Measurements from ENCODE around the gene WNT9B. TPM values are rescaled to one million over a fixed set of nuclear protein-coding genes. Genes with fewer than 3 reads are reported as not detected.

The WNT9B gene
- total and polyA plus RNA-seq, 4 experiments from 2014 or later, result not detected

DNA sequence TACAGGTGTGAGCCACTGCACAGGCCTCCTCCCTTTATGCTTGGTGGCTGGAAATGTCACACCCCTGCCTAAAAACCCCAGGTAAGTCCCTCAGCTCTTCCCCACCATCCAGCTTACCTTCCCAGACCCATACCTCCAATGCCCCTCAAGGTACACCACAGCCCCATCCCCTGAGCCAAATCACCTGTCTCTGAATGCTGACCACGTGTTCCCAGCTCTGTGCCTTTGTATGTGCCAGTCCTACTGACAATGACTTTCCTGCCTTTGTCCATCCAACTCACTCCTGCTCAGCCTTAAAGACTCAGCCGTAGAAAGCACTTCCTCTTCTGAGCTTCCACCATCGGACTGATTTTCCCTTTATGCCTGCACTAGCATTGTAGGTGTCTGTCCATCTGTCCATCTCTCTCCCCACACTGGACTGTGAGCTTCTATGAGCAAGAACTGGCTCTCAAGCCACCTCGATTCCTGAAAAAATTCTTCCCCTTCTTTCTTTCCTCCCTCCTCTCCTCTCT lies 40.9 kb downstream of the WNT9B start:
- H3K9me3 ChIP-seq (ENCODE audit: control insufficient read depth in 1 of 2, low read length in 2 of 2), result no peaks in the 10 kb centered on the region
- no peaks in the 10 kb centered on the region for H3K27me3 ChIP-seq (ENCODE audit: insufficient read depth, low read length)
- CTCF ChIA-PET (ENCODE audit: partially characterized antibody), result no interaction called here
- intact Hi-C loops (cut with micrococcal nuclease), result no loop called here
- POLR2A ChIA-PET (ENCODE audit: partially characterized antibody), result no interaction called here
- no peaks in the 10 kb centered on the region for H3K4me1 Mint-ChIP-seq
- no peak overlapping the region for H3K4me3 ChIP-seq (ENCODE audit: low read length in 2 of 2)
- H3K36me3 ChIP-seq (ENCODE audit: insufficient read depth, low read length), result no peaks in the 10 kb centered on the region
- H3K27ac Mint-ChIP-seq, result no peak overlapping the region
- H3K27me3 Mint-ChIP-seq, result peaks cover 8 to 16% of the 10 kb centered on the region in 2 donors
- H3K36me3 Mint-ChIP-seq, result no peaks in the 10 kb centered on the region
- no peaks in the 10 kb centered on the region for H3K4me1 ChIP-seq (ENCODE audit: insufficient read depth, low read length)
- H3K9me3 Mint-ChIP-seq, result no peaks in the 10 kb centered on the region
- peak overlapping the region in 1 of 8 donors; percentile 9 for H3K4me3 Mint-ChIP-seq
- H3K27ac ChIP-seq (ENCODE audit: low read depth, low read length), result no peak overlapping the region
- no peak for DNase-seq

DNA sequence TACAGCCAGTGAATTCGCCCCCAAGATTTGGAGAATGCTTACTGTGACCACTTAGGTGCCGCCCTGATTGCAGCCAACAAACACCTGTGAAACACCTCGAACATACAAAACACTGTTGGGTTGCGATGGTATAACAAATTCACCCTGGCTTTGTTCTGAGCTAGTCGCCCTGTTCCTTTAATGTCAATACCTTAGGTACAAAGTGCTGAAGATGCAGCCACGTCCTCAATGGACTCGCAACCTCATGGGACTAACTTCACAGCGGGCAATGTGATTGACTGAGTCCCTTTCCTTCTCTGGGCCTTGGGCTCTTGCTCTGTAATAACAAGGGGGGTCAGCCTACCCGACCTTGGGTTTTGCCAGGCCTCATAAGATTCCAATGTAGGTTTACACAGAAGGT lies 42.6 kb downstream of the WNT9B start:
- Histone ChIP-seq H3K4me3 (ENCODE audit: low read length in 2 of 2) (no peak overlapping the region), H3K4me1 (ENCODE audit: insufficient read depth, low read length) (no peaks in the 10 kb centered on the region), H3K27ac (ENCODE audit: low read depth, low read length) (no peak overlapping the region), H3K27me3 (ENCODE audit: insufficient read depth, low read length) (no peaks in the 10 kb centered on the region), H3K9me3 (ENCODE audit: control insufficient read depth in 1 of 2, low read length in 2 of 2) (no peaks in the 10 kb centered on the region), H3K36me3 (ENCODE audit: insufficient read depth, low read length) (no peaks in the 10 kb centered on the region)
- no peak overlapping the region for H3K4me3 Mint-ChIP-seq
- H3K27me3 Mint-ChIP-seq, result peaks cover 9 to 21% of the 10 kb centered on the region in 2 donors
- ChIA-PET POLR2A (ENCODE audit: partially characterized antibody) (no interaction called here), CTCF (ENCODE audit: partially characterized antibody) (no interaction called here)
- H3K36me3 Mint-ChIP-seq, result no peaks in the 10 kb centered on the region
- H3K9me3 Mint-ChIP-seq, result peaks cover 0 to 10% (median 1%) of the 10 kb centered on the region in 8 donors
- no peaks in the 10 kb centered on the region for H3K4me1 Mint-ChIP-seq
- intact Hi-C loops (cut with micrococcal nuclease), result no loop called here
- no peak overlapping the region for H3K27ac Mint-ChIP-seq
- DNase-seq, result no peak

DNA sequence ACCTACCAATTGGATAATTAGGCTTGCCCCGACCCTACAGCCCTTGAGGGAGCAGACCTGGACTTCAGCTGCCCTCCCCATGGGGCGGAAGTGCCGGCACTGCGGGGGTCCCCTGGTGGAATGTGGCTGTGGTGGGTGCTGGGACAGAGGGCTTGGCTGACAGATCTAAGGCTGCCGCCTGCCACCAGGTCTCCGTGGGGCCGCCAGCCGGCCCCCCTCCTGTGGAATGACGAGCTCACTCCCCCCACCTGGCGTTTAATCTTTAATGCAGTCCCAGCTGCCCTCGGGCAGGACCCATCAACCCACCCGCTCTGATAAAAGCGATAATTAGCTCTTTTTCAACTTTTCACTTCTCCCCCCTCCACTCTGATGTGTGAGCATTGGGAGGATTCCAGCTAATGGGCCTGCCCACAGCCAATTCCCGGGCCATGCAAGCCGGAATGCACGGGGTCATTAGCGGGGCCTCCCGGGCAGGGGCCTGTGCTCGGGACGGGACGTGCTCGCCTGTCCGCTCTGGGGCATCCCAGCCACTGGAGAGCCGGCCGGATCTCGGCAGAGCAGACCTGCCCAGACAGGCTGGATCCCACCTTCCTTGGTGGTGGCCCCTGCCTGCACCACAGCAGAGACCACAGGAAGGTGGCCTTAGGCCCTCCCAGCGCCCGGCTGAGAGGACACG lies 43.2 kb downstream of the WNT9B start:
- H3K27ac Mint-ChIP-seq, result no peak overlapping the region
- no peaks in the 10 kb centered on the region for H3K36me3 Mint-ChIP-seq
- H3K9me3 Mint-ChIP-seq, result peaks cover 0 to 10% (median 3%) of the 10 kb centered on the region in 8 donors
- no peak overlapping the region for H3K4me3 Mint-ChIP-seq
- no peaks in the 10 kb centered on the region for H3K4me1 Mint-ChIP-seq
- Histone ChIP-seq H3K27ac (ENCODE audit: low read depth, low read length) (no peak overlapping the region), H3K4me1 (ENCODE audit: insufficient read depth, low read length) (no peaks in the 10 kb centered on the region), H3K27me3 (ENCODE audit: insufficient read depth, low read length) (no peaks in the 10 kb centered on the region), H3K36me3 (ENCODE audit: insufficient read depth, low read length) (no peaks in the 10 kb centered on the region), H3K4me3 (ENCODE audit: low read length in 2 of 2) (no peak overlapping the region), H3K9me3 (ENCODE audit: control insufficient read depth in 1 of 2, low read length in 2 of 2) (no peaks in the 10 kb centered on the region)
- H3K27me3 Mint-ChIP-seq, result peaks cover 9 to 19% of the 10 kb centered on the region in 2 donors
- no peak for DNase-seq
- ChIA-PET POLR2A (ENCODE audit: partially characterized antibody) (no interaction called here), CTCF (ENCODE audit: partially characterized antibody) (no interaction called here)
- intact Hi-C loops (cut with micrococcal nuclease), result no loop called here

DNA sequence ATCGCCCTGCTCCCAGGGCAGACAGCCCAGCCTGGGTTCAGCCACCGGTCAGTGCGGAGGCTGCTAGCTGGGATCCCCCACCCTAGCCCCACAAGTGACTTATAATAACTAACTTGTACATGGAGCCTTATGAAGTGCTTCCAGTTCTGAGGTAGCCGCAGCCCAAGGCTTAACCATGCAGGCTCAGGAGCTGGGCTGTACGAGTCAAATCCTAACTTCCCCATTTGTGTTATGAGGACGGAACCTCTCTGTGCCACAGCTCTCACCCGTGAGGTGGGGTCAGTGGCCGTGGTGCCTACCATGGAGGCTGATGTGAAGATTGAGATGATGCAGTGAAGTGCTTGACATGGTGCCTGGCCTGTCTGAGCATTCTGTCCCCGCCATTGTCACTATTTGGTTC lies 43.8 kb downstream of the WNT9B start:
- CTCF ChIA-PET (ENCODE audit: partially characterized antibody), result no interaction called here
- intact Hi-C loops (cut with micrococcal nuclease), result no loop called here

DNA sequence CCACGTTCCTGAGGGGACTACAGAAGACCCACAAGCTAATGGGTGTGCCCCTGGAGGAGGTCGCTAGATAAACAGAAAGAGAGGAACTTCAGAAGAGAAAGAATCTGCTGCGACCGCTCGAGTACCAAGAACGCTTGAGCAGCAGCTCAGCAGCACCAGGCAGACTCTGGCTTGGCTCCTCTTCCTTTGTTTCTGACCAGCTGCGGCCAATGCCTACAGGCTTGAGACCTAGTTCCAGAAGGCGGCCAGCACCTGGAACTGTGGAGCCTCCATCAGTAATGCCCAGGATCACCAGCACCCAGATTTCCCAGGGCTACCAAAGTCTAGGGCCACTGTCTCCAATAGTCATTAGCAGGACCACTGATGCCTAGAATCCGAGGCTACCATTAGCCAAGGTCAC lies 45.6 kb downstream of the WNT9B start:
- intact Hi-C loops (cut with micrococcal nuclease), result no loop called here
- no peaks in the 10 kb centered on the region for H3K36me3 ChIP-seq (ENCODE audit: insufficient read depth, low read length)
- Mint-ChIP-seq H3K36me3 (no peaks in the 10 kb centered on the region), H3K27me3 (peaks cover 9 to 16% of the 10 kb centered on the region in 2 donors), H3K4me3 (no peak overlapping the region), H3K9me3 (peaks cover 0 to 10% (median 3%) of the 10 kb centered on the region in 8 donors), H3K4me1 (no peaks in the 10 kb centered on the region), H3K27ac (peak overlapping the region in 1 of 7 donors; percentile 57)
- POLR2A ChIA-PET (ENCODE audit: partially characterized antibody), result no interaction called here
- no peak overlapping the region for H3K4me3 ChIP-seq (ENCODE audit: low read length in 2 of 2)
- no peaks in the 10 kb centered on the region for H3K4me1 ChIP-seq (ENCODE audit: insufficient read depth, low read length)
- H3K27ac ChIP-seq (ENCODE audit: low read depth, low read length), result no peak overlapping the region
- H3K9me3 ChIP-seq (ENCODE audit: control insufficient read depth in 1 of 2, low read length in 2 of 2), result no peaks in the 10 kb centered on the region
- no peak for DNase-seq
- no peaks in the 10 kb centered on the region for H3K27me3 ChIP-seq (ENCODE audit: insufficient read depth, low read length)
- CTCF ChIA-PET (ENCODE audit: partially characterized antibody), result no interaction called here

More for the DNA sequence above, 43.8 kb downstream of the WNT9B start:
- H3K4me1 Mint-ChIP-seq, result no peaks in the 10 kb centered on the region
- no peak for DNase-seq
- H3K27me3 Mint-ChIP-seq, result peaks cover 9 to 14% of the 10 kb centered on the region in 2 donors
- H3K27me3 ChIP-seq (ENCODE audit: insufficient read depth, low read length), result no peaks in the 10 kb centered on the region
- POLR2A ChIA-PET (ENCODE audit: partially characterized antibody), result no interaction called here
- no peaks in the 10 kb centered on the region for H3K9me3 ChIP-seq (ENCODE audit: control insufficient read depth in 1 of 2, low read length in 2 of 2)
- no peak overlapping the region for H3K27ac Mint-ChIP-seq
- no peaks in the 10 kb centered on the region for H3K36me3 Mint-ChIP-seq
- no peak overlapping the region for H3K4me3 ChIP-seq (ENCODE audit: low read length in 2 of 2)
- H3K4me1 ChIP-seq (ENCODE audit: insufficient read depth, low read length), result no peaks in the 10 kb centered on the region
- no peak overlapping the region for H3K4me3 Mint-ChIP-seq
- no peaks in the 10 kb centered on the region for H3K36me3 ChIP-seq (ENCODE audit: insufficient read depth, low read length)
- H3K9me3 Mint-ChIP-seq, result peaks cover 0 to 10% (median 3%) of the 10 kb centered on the region in 8 donors
- H3K27ac ChIP-seq (ENCODE audit: low read depth, low read length), result no peak overlapping the region

DNA sequence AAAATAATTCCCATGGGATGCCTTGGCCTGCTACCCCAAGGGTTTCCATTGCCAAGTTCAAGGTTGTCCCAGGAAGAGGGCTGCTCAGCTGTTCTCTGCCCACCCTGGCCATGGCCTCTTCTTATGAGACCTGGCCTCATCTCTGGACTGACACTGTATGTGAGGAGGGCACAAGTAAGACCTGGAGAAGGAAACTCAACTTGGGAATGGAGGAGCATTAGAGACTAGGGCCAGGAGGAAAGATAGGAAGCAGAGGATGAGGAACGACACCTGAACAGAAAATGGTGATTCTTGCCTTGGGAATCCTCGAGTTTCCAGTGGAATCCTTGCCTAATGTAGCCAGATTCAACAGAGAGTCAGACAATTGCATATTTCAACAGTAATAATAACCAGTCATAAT lies 47.0 kb downstream of the WNT9B start:
- no peaks in the 10 kb centered on the region for H3K27me3 ChIP-seq (ENCODE audit: insufficient read depth, low read length)

DNA sequence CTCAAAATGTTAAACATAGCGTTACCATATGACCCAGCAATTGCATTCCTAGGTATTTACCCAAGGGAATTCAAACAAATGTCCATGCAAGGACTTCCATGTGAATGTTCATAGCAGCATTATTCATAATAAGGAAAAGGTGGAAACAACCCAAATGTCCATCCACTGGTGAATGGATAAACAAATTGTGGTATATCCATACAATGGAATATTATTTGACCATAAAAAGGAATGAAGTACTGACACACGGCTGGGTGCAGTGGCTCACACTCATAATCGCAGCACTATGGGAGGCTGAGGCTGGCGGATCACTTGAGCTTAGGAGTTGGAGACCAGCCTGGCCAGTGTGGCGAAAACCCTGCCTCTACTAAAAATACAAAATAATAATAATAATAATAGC lies 47.5 kb downstream of the WNT9B start:
- DNase-seq, result no peak
- no peaks in the 10 kb centered on the region for H3K36me3 Mint-ChIP-seq
- ChIA-PET POLR2A (ENCODE audit: partially characterized antibody) (no interaction called here), CTCF (ENCODE audit: partially characterized antibody) (no interaction called here)
- H3K27me3 ChIP-seq (ENCODE audit: insufficient read depth, low read length), result no peaks in the 10 kb centered on the region
- H3K9me3 ChIP-seq (ENCODE audit: control insufficient read depth in 1 of 2, low read length in 2 of 2), result no peaks in the 10 kb centered on the region
- intact Hi-C loops (cut with micrococcal nuclease), result no loop called here
- no peak overlapping the region for H3K27ac ChIP-seq (ENCODE audit: low read depth, low read length)
- H3K36me3 ChIP-seq (ENCODE audit: insufficient read depth, low read length), result no peaks in the 10 kb centered on the region
- no peak overlapping the region for H3K4me3 ChIP-seq (ENCODE audit: low read length in 2 of 2)
- no peak overlapping the region for H3K4me3 Mint-ChIP-seq
- H3K27me3 Mint-ChIP-seq, result peaks cover 6 to 16% of the 10 kb centered on the region in 2 donors
- no peaks in the 10 kb centered on the region for H3K4me1 ChIP-seq (ENCODE audit: insufficient read depth, low read length)
- H3K27ac Mint-ChIP-seq, result no peak overlapping the region
- no peaks in the 10 kb centered on the region for H3K4me1 Mint-ChIP-seq
- H3K9me3 Mint-ChIP-seq, result peaks cover 0 to 10% (median 3%) of the 10 kb centered on the region in 8 donors

More for the DNA sequence above, 47.0 kb downstream of the WNT9B start:
- no peaks in the 10 kb centered on the region for H3K4me1 ChIP-seq (ENCODE audit: insufficient read depth, low read length)
- Mint-ChIP-seq H3K36me3 (no peaks in the 10 kb centered on the region), H3K9me3 (peaks cover 0 to 10% (median 3%) of the 10 kb centered on the region in 8 donors), H3K27me3 (peaks cover 10 to 16% of the 10 kb centered on the region in 2 donors), H3K4me1 (no peaks in the 10 kb centered on the region), H3K27ac (no peak overlapping the region), H3K4me3 (no peak overlapping the region)
- CTCF ChIA-PET (ENCODE audit: partially characterized antibody), result no interaction called here
- no peak for DNase-seq
- intact Hi-C loops (cut with micrococcal nuclease), result no loop called here
- POLR2A ChIA-PET (ENCODE audit: partially characterized antibody), result no interaction called here
- no peaks in the 10 kb centered on the region for H3K9me3 ChIP-seq (ENCODE audit: control insufficient read depth in 1 of 2, low read length in 2 of 2)
- no peaks in the 10 kb centered on the region for H3K36me3 ChIP-seq (ENCODE audit: insufficient read depth, low read length)
- no peak overlapping the region for H3K4me3 ChIP-seq (ENCODE audit: low read length in 2 of 2)
- H3K27ac ChIP-seq (ENCODE audit: low read depth, low read length), result no peak overlapping the region

All from CD4-positive, alpha-beta memory T cell (primary cell).